IPS-15b (cell line): ENCODE data around the gene VEZT.

ENCODE experiments used
- H3K27me3 ChIP-seq: one replicate; pipeline ENCODE4 v1.6.1; 2013; ENCODE audit warnings: low read length; ENCODE audit not compliant: control insufficient read depth, insufficient read depth
- H3K36me3 ChIP-seq: one replicate; pipeline ENCODE4 v1.6.1; 2013; ENCODE audit warnings: low read length; ENCODE audit not compliant: control insufficient read depth, insufficient read depth
- H3K4me1 ChIP-seq: one replicate; pipeline ENCODE4 v1.6.1; 2013; ENCODE audit warnings: mild to moderate bottlenecking, low read length; ENCODE audit not compliant: control insufficient read depth, insufficient read depth
- H3K4me3 ChIP-seq: one replicate; pipeline ENCODE4 v1.5.1; 2013; ENCODE audit warnings: low read depth, low read length
- H3K9ac ChIP-seq: one replicate; pipeline ENCODE4 v1.6.1; 2013; ENCODE audit warnings: low read depth, mild to moderate bottlenecking, low read length
- H3K9me3 ChIP-seq: one replicate; pipeline ENCODE4 v1.6.1; 2013; ENCODE audit warnings: mild to moderate bottlenecking, low read length; ENCODE audit not compliant: control insufficient read depth, insufficient read depth

Gene VEZT

GRCh38 chr12:95335948-95336347 lies 118.3 kb downstream of the VEZT start:
- Histone ChIP-seq H3K4me1 (peaks cover 7% of the 10 kb centered on the region), H3K36me3 (no peaks in the 10 kb centered on the region), H3K27me3 (no peaks in the 10 kb centered on the region), H3K4me3 (no peak overlapping the region), H3K9me3 (no peaks in the 10 kb centered on the region), H3K9ac (no peak overlapping the region)

- peaks cover 7% of the 10 kb centered on the region for H3K4me1 ChIP-seq
- no peaks in the 10 kb centered on the region for H3K27me3 ChIP-seq
- no peaks in the 10 kb centered on the region for H3K9me3 ChIP-seq
- no peak overlapping the region for H3K9ac ChIP-seq
- H3K4me3 ChIP-seq, result no peak overlapping the region
- no peaks in the 10 kb centered on the region for H3K36me3 ChIP-seq
Observed at GRCh38 chr12:95336387-95337067, 118.9 kb downstream of the VEZT start.

- Histone ChIP-seq H3K4me3 (no peak overlapping the region), H3K9ac (no peak overlapping the region), H3K36me3 (no peaks in the 10 kb centered on the region), H3K27me3 (no peaks in the 10 kb centered on the region), H3K4me1 (peaks cover 7% of the 10 kb centered on the region), H3K9me3 (no peaks in the 10 kb centered on the region)
Observed at GRCh38 chr12:95337146-95337545, 119.5 kb downstream of the VEZT start.

GRCh38 chr12:95339086-95339788 lies 121.6 kb downstream of the VEZT start:
- Histone ChIP-seq H3K36me3 (no peaks in the 10 kb centered on the region), H3K27me3 (no peaks in the 10 kb centered on the region), H3K9ac (no peak overlapping the region), H3K9me3 (no peaks in the 10 kb centered on the region), H3K4me1 (peaks cover 7% of the 10 kb centered on the region), H3K4me3 (no peak overlapping the region)

GRCh38 chr12:95342008-95342407 lies 124.4 kb downstream of the VEZT start:
- Histone ChIP-seq H3K9me3 (no peaks in the 10 kb centered on the region), H3K27me3 (no peaks in the 10 kb centered on the region), H3K4me1 (no peaks in the 10 kb centered on the region), H3K9ac (no peak overlapping the region), H3K36me3 (no peaks in the 10 kb centered on the region), H3K4me3 (no peak overlapping the region)

GRCh38 chr12:95343461-95344230 lies 126.0 kb downstream of the VEZT start:
- Histone ChIP-seq H3K4me1 (no peaks in the 10 kb centered on the region), H3K4me3 (no peak overlapping the region), H3K27me3 (no peaks in the 10 kb centered on the region), H3K9me3 (no peaks in the 10 kb centered on the region), H3K36me3 (no peaks in the 10 kb centered on the region), H3K9ac (no peak overlapping the region)

GRCh38 chr12:95349291-95349690 lies 131.7 kb downstream of the VEZT start:
- no peaks in the 10 kb centered on the region for H3K36me3 ChIP-seq
- H3K4me3 ChIP-seq, result no peak overlapping the region
- H3K4me1 ChIP-seq, result no peaks in the 10 kb centered on the region
- no peaks in the 10 kb centered on the region for H3K9me3 ChIP-seq
- no peak overlapping the region for H3K9ac ChIP-seq
- H3K27me3 ChIP-seq, result no peaks in the 10 kb centered on the region

GRCh38 chr12:95351748-95352147 lies 134.1 kb downstream of the VEZT start:
- no peaks in the 10 kb centered on the region for H3K9me3 ChIP-seq
- no peak overlapping the region for H3K4me3 ChIP-seq
- no peaks in the 10 kb centered on the region for H3K4me1 ChIP-seq

More at GRCh38 chr12:95351748-95352147, 134.1 kb downstream of the VEZT start:
- no peaks in the 10 kb centered on the region for H3K36me3 ChIP-seq
- no peak overlapping the region for H3K9ac ChIP-seq
- H3K27me3 ChIP-seq, result no peaks in the 10 kb centered on the region
